ENCODE measurements around the gene EEFSEC. TPM values are rescaled to one million over a fixed set of nuclear protein-coding genes. Genes with fewer than 3 reads are reported as not detected.

The EEFSEC gene
- total RNA-seq, 1 experiment from 2014 or later = 9.5 TPM

- H3T11ph ChIP-seq (ENCODE audit: low read length) = no peak overlapping the region
- no peak overlapping the region for H2BK5ac ChIP-seq (ENCODE audit: insufficient read length, low read length)
- H3K27me3 ChIP-seq (ENCODE audit: insufficient read depth, low read length) = no peaks in the 10 kb centered on the region
- Mint-ChIP-seq H3K36me3 (ENCODE audit: insufficient read depth in 1 of 3, low read depth in 3 of 3) (peaks cover 0 to 3% (median 0%) of the 10 kb centered on the region in 3 experiments; a peak in 2 of 7 replicates), H3K9me3 (no peaks in the 10 kb centered on the region), H3K27me3 (ENCODE audit: low read depth) (no peaks in the 10 kb centered on the region), H3K4me3 (no peak overlapping the region), H3K27ac (no peak overlapping the region; a peak in 1 of 7 replicates), H3K4me1 (peaks cover 0 to 6% of the 10 kb centered on the region in 2 experiments; a peak in 1 of 4 replicates)
- no peak overlapping the region for H2BK15ac ChIP-seq (ENCODE audit: low read depth, low read length)
- H3K18ac ChIP-seq (ENCODE audit: insufficient read length, low read depth, low read length) = no peak overlapping the region
- H2AFZ ChIP-seq (ENCODE audit: low read length) = no peak overlapping the region
- no peak overlapping the region for H3K9ac ChIP-seq (ENCODE audit: extremely low read depth, insufficient read length, low read length)
- H3K27ac ChIP-seq (ENCODE audit: insufficient read length, low read depth, low read length) = no peak overlapping the region
- no peak overlapping the region for H4K91ac ChIP-seq (ENCODE audit: insufficient read length, low read depth, low read length)
- H3K56ac ChIP-seq (ENCODE audit: insufficient read length, low read depth, low read length) = no peak overlapping the region
- H3K4me1 ChIP-seq (ENCODE audit: insufficient read depth, low read length) = no peaks in the 10 kb centered on the region
- no peak overlapping the region for H3K4me2 ChIP-seq (ENCODE audit: insufficient read depth, insufficient read length, low read length)
- WGBS (ENCODE audit: extremely low coverage, insufficient read length, low lambda C conversion rate) = no CpG with 5 or more reads among the region's 8 CpGs
- H3K23ac ChIP-seq (ENCODE audit: insufficient read length, low read depth, low read length) = no peak overlapping the region
- no peak for TF ChIP-seq CTCF (conservative IDR thresholded peaks at IDR 0.05)
- no peaks in the 10 kb centered on the region for H4K20me1 ChIP-seq (ENCODE audit: control insufficient read depth, insufficient read depth, insufficient read length)
- no peak overlapping the region for H4K8ac ChIP-seq (replicated peaks; ENCODE audit: insufficient read length, low read depth, low read length)
- H4K5ac ChIP-seq (ENCODE audit: insufficient read length, low read depth, low read length) = no peak overlapping the region
- H3K14ac ChIP-seq (ENCODE audit: insufficient read depth, low read length) = no peak overlapping the region; the same call in 1 of the 2 replicates
- H3K23me2 ChIP-seq (ENCODE audit: insufficient read length, low read depth, low read length, poor library complexity, severe bottlenecking) = no peaks in the 10 kb centered on the region
- H2BK20ac ChIP-seq (ENCODE audit: low read depth, low read length, poor library complexity, severe bottlenecking) = no peak overlapping the region
- no peaks in the 10 kb centered on the region for H3K79me2 ChIP-seq (ENCODE audit: insufficient read depth, low read length)
- H2BK12ac ChIP-seq (ENCODE audit: insufficient read length, low read depth, low read length) = no peak overlapping the region
- H3K9me3 ChIP-seq (ENCODE audit: control insufficient read depth, low read depth, low read length) = no peaks in the 10 kb centered on the region
- H3K4ac ChIP-seq (ENCODE audit: low read depth, low read length) = no peak overlapping the region
- no peak overlapping the region for H2AK5ac ChIP-seq (ENCODE audit: insufficient read length, low read length)
- no peak overlapping the region for H2BK120ac ChIP-seq (ENCODE audit: low read depth, low read length, poor library complexity, severe bottlenecking)
- DNase-seq = no peak
- no peaks in the 10 kb centered on the region for H3K79me1 ChIP-seq (ENCODE audit: insufficient read depth, low read depth, low read length, poor library complexity, severe bottlenecking)
Observed at GRCh38 chr3:128359846-128360642, 206.8 kb downstream of the EEFSEC start.
